Stimulated activated effector memory CD8-positive, alpha-beta T cell treated with anti-CD3 and anti-CD28 coated beads, Interleukin-12 subunit alpha, Interleukin-12 subunit beta, amount 100 ng/mL, for 72 hours (primary cell): ENCODE data around the gene RBBP5.

Experiments used
- ATAC-seq: fragments of 150-1000 bp; cut with Tn5 transposase; 2 replicates; pipeline ENCODE4 v1.10.0; 2021
- DNase-seq, 2 donors: peaks; one replicate each; pipeline ENCODE4 v3.0.0; 2021 to 2022; ENCODE audit warnings: low spot score in 2 of 2
- H3K27ac Mint-ChIP-seq: one replicate; pipeline ENCODE4 v1.8.0; 2022; ENCODE audit warnings: mild to moderate bottlenecking, mixed read lengths
- H3K36me3 Mint-ChIP-seq: one replicate; pipeline ENCODE4 v1.8.0; 2022; ENCODE audit warnings: mild to moderate bottlenecking, mixed read lengths
- H3K4me1 Mint-ChIP-seq: one replicate; pipeline ENCODE4 v1.8.0; 2022; ENCODE audit warnings: mixed read lengths
- H3K4me3 Mint-ChIP-seq: one replicate; pipeline ENCODE4 v1.8.0; 2022; ENCODE audit warnings: mild to moderate bottlenecking, mixed read lengths
- H3K9me3 Mint-ChIP-seq: one replicate; pipeline ENCODE4 v1.8.0; 2022; ENCODE audit warnings: mixed read lengths

Gene RBBP5

DNA sequence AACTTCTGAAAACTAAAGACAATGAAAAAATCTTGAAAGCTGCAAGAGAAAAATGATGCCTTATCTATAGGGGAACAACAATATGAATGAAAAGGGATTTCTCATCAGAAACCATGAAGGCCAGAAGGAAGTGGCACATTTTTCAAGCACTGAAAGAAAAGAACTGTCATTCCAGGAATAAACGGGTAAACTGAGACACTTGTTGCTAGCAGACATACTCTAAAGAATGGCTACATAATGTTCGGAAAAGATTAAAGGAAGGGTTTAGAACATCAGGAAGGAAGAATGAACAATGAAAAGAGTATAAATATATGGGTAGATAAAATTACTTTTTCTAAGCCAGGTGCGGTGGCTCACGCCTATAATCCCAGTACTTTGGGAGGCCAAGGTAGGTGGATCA lies 14.5 kb downstream of the RBBP5 start:
- Mint-ChIP-seq H3K4me3 (no peak overlapping the region), H3K4me1 (peaks cover 13% of the 10 kb centered on the region), H3K36me3 (peaks cover 96% of the 10 kb centered on the region), H3K9me3 (no peaks in the 10 kb centered on the region), H3K27ac (no peak overlapping the region)
- no peak for ATAC-seq
- DNase-seq: no peak

DNA sequence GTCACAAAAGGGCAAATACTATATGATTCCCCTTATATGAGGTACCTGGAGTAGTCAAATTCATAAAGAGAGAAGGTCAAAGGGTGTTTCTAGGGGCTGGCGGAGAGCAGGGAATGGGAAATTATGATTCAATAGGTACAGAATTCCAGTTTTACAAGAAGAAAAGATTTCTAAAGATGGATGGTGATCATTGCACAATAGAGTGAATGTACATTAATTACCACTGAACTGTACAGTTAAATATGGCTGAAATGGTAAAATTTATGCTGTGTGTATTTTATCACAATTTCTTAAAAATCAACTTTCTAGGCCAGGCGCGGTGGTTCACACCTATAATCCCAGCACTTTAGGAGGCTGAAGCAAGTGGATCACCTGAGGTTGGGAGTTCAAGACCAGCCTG lies 19.4 kb downstream of the RBBP5 start:
- H3K4me1 Mint-ChIP-seq: peaks cover 11% of the 10 kb centered on the region
- H3K4me3 Mint-ChIP-seq: no peak overlapping the region
- ATAC-seq: no peak
- H3K9me3 Mint-ChIP-seq: no peaks in the 10 kb centered on the region
- H3K36me3 Mint-ChIP-seq: peaks cover 100% of the 10 kb centered on the region
- no peak overlapping the region for H3K27ac Mint-ChIP-seq
- DNase-seq: no peak

DNA sequence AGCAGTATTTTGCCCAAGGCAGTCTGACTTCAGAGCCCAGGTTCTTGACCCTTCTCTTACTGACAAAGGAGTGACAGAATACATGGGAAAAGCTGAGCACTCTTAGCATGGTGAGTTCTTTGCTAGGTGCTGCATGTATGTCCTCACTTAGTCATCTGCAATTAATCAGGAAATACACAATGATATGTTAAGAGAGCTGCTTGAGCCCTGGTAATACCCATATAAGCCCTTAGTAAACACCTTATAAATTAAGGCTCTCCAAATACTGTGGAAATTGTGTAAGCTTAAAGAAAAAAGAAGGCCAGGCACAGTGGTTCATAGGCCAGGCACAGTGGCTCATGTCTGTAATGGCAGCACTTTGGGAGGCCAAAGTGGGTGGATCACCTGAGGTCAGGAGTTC lies 23.5 kb downstream of the RBBP5 start:
- H3K9me3 Mint-ChIP-seq: no peaks in the 10 kb centered on the region
- no peak for DNase-seq
- ATAC-seq: no peak
- no peaks in the 10 kb centered on the region for H3K4me1 Mint-ChIP-seq
- peaks cover 99% of the 10 kb centered on the region for H3K36me3 Mint-ChIP-seq
- no peak overlapping the region for H3K27ac Mint-ChIP-seq
- no peak overlapping the region for H3K4me3 Mint-ChIP-seq

DNA sequence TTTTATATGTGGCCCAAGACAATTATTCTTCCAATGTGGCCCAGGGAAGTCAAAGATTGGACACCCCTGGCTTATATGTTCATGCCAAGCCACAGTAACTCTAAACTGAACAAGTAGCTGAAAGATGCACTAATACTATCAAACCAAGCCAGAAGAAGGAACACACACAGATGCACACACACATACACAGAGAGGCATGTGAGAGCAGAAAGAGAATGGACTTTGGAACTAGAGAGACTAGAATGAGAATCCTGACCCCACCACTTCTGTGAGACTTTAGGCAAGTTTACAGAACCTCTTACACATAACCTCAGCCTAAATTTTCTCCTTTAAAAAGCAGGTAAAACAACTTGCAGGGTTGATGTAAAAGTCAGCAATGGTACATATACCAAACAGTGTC lies 26.4 kb downstream of the RBBP5 start:
- H3K36me3 Mint-ChIP-seq: peaks cover 96% of the 10 kb centered on the region
- H3K27ac Mint-ChIP-seq: no peak overlapping the region
- no peaks in the 10 kb centered on the region for H3K9me3 Mint-ChIP-seq

DNA sequence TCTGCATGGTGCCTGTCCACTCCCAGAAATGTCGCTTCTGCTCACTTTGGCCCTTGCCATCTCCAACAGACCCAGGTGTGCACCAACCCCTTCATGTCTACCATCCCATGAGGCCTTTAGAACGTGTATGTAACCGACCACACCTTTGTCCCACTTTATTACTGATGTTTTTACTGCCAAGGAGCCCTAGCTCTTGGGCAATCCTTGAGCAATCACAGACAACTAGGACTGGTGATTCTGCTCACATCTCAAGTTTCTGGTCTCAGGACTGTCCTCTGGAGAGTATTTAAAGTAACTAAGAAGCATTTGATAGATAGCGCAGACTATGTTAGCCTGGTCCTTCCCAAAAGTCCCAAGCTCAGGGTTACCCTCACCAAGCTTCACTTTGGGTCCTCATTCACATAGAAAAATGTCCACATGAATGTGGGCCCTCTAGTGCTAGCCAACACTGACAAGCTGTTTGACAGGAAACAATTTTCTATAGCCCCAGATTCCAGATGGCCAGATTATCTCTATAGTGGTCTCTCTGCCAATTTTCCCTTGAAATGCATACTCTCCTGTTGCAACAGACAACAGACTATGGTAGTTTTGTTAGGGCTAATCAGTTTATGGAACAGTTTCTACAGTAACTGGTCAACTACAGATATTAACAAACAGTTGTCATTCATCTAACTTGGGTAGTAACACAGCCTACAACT lies 30.6 kb downstream of the RBBP5 start:
- Mint-ChIP-seq H3K4me1 (no peaks in the 10 kb centered on the region), H3K4me3 (no peak overlapping the region), H3K9me3 (no peaks in the 10 kb centered on the region), H3K36me3 (peaks cover 96% of the 10 kb centered on the region), H3K27ac (no peak overlapping the region)
- DNase-seq (no peak), ATAC-seq (no peak)

More for the DNA sequence above, 26.4 kb downstream of the RBBP5 start:
- Mint-ChIP-seq H3K4me3 (no peak overlapping the region), H3K4me1 (no peaks in the 10 kb centered on the region)
- DNase-seq (no peak), ATAC-seq (no peak)

DNA sequence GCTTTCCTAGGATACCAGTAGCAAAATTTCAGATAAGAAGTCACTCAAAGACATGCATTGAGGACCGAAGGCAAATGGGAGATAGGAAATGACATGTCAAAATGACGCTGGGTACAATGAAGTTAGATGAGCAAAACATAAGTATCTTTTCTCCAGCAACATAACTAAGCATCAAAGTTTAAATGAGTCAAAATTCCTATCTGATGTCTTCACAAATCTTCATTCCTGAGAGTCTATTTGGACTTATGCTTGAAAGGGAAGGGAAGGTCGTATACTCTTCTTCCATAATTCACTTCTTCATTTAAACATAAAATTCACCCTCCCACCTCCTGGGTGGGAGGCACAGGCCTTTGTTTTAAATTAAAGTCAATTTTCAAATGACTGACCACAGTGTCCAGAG lies 33.4 kb downstream of the RBBP5 start:
- Mint-ChIP-seq H3K36me3 (peaks cover 97% of the 10 kb centered on the region), H3K27ac (no peak overlapping the region), H3K4me3 (no peak overlapping the region), H3K4me1 (no peaks in the 10 kb centered on the region), H3K9me3 (no peaks in the 10 kb centered on the region)
- DNase-seq: no peak
- no peak for ATAC-seq

DNA sequence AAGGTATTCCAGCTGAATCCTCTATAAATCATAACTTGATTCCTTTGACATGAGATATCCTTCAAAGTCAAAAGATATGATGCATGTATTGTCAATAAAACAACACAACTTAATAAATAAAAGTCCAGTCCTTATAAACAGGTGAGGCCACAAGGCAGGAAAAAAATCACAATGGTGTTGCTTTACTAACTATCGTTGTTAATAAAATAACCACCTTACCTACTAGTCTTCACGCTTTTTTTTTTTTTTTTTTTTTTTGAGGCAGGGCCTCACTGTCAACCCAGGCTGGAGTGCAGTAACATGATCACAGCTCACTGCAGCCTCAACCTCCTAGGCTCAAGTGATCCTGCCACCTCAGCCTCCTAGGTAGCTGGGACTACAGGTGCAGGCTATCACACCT lies 37.4 kb downstream of the RBBP5 start, which contains the start of gene TMEM81:
Gene TMEM81 (minus strand): TSS at position 101 of the 400 bp plus-strand sequence. CDS start 140 bp downstream, outside the sequence.
- no peak within 1 kb of the TSS for H3K27ac Mint-ChIP-seq
- peaks cover 60% of the 10 kb centered on the region for H3K36me3 Mint-ChIP-seq
- H3K9me3 Mint-ChIP-seq: no peaks in the 10 kb centered on the region
- H3K4me3 Mint-ChIP-seq: no peak within 1 kb of the TSS
- DNase-seq: no peak
- H3K4me1 Mint-ChIP-seq: no peaks in the 10 kb centered on the region
- ATAC-seq: no peak

DNA sequence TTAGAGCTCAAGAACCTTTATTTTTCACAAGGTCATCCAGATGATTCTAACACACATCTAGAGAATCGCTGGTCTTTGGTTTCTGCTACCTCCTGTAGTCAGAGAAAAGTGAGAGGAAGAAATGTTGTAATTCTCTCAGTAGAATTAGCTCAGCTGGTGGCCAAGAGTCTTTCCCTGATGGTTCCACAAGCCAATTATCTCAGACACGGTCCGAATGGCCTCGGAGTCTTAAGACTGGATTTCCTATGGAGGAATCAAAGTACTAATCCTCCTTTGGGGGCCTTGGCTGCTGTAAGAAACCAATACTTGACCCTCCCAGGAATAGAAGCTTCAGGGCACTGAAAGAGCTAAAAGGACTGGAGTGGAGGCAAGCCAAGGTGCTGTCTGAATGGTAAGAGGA lies 39.3 kb downstream of the RBBP5 start:
- Mint-ChIP-seq H3K36me3 (peaks cover 41% of the 10 kb centered on the region), H3K9me3 (no peaks in the 10 kb centered on the region), H3K4me3 (no peak overlapping the region), H3K4me1 (no peaks in the 10 kb centered on the region), H3K27ac (no peak overlapping the region)
- no peak for DNase-seq
- ATAC-seq: no peak

DNA sequence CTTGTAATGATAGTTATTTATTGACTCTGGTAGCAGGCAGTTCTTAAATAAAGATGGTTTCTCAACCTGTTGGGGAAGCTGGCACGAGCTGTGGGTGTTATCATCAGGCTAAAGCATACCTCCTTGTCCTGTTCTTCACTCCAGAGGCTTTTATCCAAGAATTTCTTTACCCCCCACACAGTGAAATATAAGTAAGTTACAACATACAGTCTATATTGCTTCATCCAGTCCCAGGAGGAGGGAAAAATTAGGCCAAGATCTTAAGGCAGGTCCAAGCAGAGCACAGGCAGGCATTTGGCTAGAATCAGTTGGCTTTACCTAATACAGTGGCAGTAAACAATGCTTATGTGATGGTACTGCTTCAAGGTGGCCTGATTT lies 43.9 kb downstream of the RBBP5 start:
- Mint-ChIP-seq H3K36me3 (no peaks in the 10 kb centered on the region), H3K9me3 (no peaks in the 10 kb centered on the region), H3K4me1 (no peaks in the 10 kb centered on the region), H3K27ac (no peak overlapping the region), H3K4me3 (no peak overlapping the region)
- no peak for ATAC-seq
- DNase-seq: no peak

DNA sequence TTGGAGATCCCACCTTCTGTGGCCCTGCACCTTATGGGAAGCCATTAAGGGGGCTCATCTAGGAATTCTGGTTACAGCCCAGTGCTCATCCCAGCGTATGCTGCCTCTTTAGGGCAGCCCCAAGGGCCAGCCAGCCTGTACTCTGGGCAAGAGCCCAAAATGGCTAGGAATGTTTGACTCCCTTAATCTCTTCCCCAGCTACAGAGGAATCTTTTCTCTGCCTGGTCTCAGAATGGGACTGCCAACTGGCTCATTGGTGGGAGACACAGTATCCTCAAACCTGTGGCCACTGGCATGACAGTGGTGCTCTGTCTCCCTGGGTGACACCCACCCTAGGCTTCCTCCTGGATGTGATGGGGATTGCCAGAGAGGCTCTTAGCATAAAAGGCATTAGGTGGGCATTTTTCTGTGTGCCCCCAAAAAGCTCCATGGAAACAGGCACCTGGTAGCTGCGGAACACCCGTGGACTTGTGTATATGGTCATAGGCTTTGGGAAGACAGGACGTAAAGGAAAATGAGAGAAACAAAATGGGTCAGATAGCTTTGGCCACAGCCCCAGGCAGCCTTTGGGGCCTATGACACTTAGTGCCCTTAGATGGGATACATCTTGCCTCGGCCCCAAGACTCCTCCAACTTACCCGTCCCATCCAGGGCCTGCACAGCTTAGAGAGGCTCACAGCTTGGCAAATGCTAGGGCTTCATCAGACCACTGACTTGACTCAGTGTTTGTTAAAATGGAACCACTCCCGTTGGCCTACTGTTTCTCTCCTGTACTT lies 44.4 kb downstream of the RBBP5 start:
- Mint-ChIP-seq H3K36me3 (no peaks in the 10 kb centered on the region), H3K4me1 (no peaks in the 10 kb centered on the region), H3K27ac (no peak overlapping the region), H3K4me3 (no peak overlapping the region), H3K9me3 (no peaks in the 10 kb centered on the region)
- ATAC-seq: no peak
- DNase-seq: no peak

DNA sequence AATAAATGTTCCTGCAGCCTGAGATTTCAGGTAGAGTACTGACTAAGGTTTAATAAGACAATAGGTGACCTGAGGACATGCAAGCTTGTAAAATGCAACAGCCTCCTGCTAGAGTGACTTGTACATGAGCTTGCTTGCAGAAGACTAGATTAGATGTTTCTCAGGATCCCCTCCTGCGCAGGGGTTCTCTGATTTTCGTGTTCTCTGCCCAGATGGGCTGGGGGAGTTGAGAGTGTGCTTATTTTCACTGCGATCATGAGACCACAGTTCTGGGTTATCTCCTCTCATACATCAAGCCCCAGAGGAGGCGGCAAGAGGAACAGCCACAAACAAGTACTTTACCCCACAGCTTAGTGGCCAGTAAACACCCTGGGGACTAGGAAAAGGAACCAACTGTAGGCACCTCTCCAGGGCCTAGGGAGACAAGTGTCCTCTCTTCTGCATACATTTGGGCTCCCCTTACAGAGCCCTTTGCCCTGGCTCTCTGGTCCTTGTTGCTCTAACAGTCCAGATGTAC lies 45.5 kb downstream of the RBBP5 start:
- Mint-ChIP-seq H3K9me3 (no peaks in the 10 kb centered on the region), H3K4me3 (no peak overlapping the region), H3K4me1 (no peaks in the 10 kb centered on the region), H3K36me3 (no peaks in the 10 kb centered on the region), H3K27ac (no peak overlapping the region)
- DNase-seq (no peak), ATAC-seq (no peak)

DNA sequence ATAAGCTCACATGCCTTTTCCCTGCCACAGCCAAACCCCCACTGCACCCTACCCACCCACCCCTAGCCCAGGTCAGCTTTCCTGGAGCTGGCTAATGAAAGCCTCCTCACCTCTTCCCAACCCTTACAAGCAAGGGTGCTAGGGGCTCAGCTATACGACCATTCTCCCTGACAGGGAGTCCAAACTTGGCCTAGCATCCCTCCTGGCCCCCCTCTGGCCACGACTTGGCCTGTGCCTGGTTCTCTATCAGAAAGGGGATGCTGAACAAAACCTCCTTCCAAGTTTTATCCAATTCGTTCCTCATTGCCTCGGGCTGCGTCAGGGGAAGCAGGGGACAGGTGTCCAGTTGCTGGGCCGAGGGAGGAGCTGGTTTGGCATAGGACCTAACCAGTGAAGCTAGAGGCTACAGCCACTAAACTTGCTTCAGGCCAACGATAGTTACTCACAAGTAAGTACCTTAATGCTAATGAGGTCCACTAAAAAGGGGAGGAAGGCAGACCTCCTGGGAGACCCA lies 46.1 kb downstream of the RBBP5 start:
- H3K4me1 Mint-ChIP-seq: no peaks in the 10 kb centered on the region
- DNase-seq (no peak), ATAC-seq (no peak)
- H3K36me3 Mint-ChIP-seq: no peaks in the 10 kb centered on the region
- H3K27ac Mint-ChIP-seq: no peak overlapping the region
- H3K4me3 Mint-ChIP-seq: no peak overlapping the region
- no peaks in the 10 kb centered on the region for H3K9me3 Mint-ChIP-seq

DNA sequence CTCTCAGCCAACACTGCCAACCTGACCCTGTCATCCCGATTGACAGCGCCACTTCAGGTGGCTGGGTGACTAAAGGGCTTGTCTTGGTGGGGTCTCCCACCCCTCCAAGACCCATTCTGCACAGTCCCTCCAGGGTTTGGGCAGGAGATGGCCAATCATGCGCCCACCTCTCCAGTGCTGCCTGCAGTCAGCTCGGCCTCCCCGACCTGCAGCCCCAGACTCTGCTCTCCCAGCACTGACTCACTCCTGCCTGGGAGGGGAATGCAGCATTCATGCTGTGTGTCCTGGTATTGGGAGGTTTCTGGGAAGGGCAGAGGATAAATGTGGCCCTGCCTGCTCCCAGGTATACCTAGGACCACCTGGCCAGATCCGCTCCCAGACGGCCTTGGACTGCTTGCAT lies 47.3 kb downstream of the RBBP5 start:
- H3K4me1 Mint-ChIP-seq: no peaks in the 10 kb centered on the region
- H3K27ac Mint-ChIP-seq: no peak overlapping the region

DNA sequence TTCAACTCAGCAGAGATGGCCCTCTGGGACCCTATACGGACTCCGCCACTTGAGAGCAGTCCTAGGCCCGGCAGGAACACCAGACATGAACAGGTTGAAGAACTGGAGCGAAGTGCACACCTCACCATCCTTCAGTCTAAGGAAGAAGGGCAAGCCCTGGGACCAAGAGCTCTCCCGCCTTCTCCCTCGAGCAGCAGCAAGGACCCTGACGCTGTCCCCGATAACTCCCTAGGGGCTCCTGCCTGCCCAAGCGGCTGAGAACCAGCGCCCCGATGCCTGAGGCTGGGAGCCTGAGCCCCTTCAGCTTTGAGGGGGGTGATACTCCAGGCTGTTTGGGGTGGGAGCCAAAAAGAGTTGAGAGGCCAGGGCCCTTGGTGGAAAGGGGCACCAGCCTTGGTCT lies 47.7 kb downstream of the RBBP5 start:
- Mint-ChIP-seq H3K4me1 (no peaks in the 10 kb centered on the region), H3K4me3 (no peak overlapping the region), H3K27ac (no peak overlapping the region), H3K9me3 (no peaks in the 10 kb centered on the region), H3K36me3 (no peaks in the 10 kb centered on the region)
- no peak for ATAC-seq
- DNase-seq: no peak

More for the DNA sequence above, 47.3 kb downstream of the RBBP5 start:
- DNase-seq: no peak
- Mint-ChIP-seq H3K4me3 (no peak overlapping the region), H3K36me3 (no peaks in the 10 kb centered on the region), H3K9me3 (no peaks in the 10 kb centered on the region)
- ATAC-seq: no peak

DNA sequence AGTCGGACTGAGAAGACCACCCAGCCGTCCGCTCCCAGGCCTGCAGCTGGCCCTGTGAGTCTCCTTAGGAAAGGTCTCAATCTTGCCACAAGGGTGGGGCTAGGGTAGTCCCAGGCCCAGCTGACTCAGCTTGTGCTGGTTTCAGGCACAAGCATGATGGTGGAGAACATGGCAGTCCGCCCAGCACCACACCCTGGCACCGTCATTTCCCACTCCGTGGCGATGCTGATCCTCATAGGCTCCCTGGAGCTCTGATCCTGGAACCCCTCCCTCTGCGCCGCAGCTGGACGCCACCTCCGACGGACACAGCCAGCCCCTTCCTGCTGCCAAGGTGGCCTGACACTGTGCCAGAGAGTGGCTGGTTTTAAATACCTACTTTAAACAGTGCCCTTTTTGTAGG lies 48.3 kb downstream of the RBBP5 start:
- ATAC-seq (no peak), DNase-seq (no peak)
- no peaks in the 10 kb centered on the region for H3K4me1 Mint-ChIP-seq
- H3K36me3 Mint-ChIP-seq: no peaks in the 10 kb centered on the region
- H3K4me3 Mint-ChIP-seq: no peak overlapping the region
- no peaks in the 10 kb centered on the region for H3K9me3 Mint-ChIP-seq
- no peak overlapping the region for H3K27ac Mint-ChIP-seq

DNA sequence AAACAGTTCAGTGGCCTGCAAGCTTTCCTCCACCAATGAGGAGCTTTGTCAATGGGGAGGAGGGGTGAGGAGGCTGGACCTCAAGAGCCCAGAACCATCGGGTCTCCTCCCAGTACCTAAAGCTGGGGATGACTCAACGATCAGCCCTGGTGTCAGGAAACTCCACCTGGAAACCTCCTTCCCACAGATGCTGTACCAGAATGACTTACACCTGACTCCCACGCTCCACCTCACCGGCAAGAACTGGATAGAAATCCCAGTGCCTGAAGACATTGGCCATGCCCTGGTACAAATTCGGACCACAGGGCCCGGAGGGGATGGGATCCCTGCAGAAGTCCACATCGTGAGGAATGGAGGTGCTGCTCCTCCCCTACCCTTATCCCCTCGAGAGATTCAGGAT lies 48.9 kb downstream of the RBBP5 start:
- Mint-ChIP-seq H3K4me1 (no peaks in the 10 kb centered on the region), H3K36me3 (no peaks in the 10 kb centered on the region), H3K4me3 (no peak overlapping the region), H3K9me3 (no peaks in the 10 kb centered on the region), H3K27ac (no peak overlapping the region)
- DNase-seq (no peak), ATAC-seq (no peak)
